ENCODE data around the gene MITF. TPM values are rescaled to one million over a fixed set of nuclear protein-coding genes. Genes with fewer than 3 reads are reported as not detected.

The MITF gene
- total RNA-seq, 1 donor from 2014 or later: 3.0 TPM

- DNase-seq (ENCODE audit: low read depth in 2 of 2): no peak
Observed at GRCh38 chr3:70011582-70011981, 272.3 kb downstream of the MITF start.
